ENCODE data around the gene GLRA1. TPM values are rescaled to one million over a fixed set of nuclear protein-coding genes. Genes with fewer than 3 reads are reported as not detected.

Gene GLRA1
- total RNA-seq, 1 donor from 2014 or later, result not detected

DNA sequence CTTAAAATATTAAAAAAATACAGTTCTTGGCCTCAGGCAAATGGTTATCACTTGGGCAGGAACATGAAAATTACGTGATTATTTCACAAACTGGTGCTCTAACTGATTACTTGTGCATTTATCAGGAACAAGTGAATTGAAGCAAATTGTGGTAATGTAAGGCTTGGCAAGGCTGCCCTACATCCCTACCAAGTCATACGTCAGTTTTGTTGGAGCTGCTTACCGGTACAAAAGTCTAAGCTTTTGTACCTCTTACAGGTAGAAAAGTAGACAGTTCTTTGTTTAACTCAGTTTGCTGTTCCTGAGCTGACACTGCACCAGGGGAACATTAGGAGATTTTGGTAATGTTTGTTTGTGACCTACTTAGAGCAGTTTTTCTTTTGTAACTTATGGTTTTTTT lies 150.7 kb downstream of the GLRA1 start:
- Mint-ChIP-seq H3K4me3 (ENCODE audit: unreplicated experiment) (peak overlapping the region; percentile 87), H3K9me3 (ENCODE audit: low read depth) (no peaks in the 10 kb centered on the region), H3K27me3 (ENCODE audit: low read depth) (no peaks in the 10 kb centered on the region), H3K36me3 (ENCODE audit: low read depth) (peaks cover 1% of the 10 kb centered on the region), H3K27ac (ENCODE audit: unreplicated experiment) (peak overlapping the region; percentile 35), H3K4me1 (ENCODE audit: low read depth) (peaks cover 53% of the 10 kb centered on the region)
- no peak for DNase-seq (ENCODE audit: low spot score)
- TF ChIP-seq, protein P1, sequence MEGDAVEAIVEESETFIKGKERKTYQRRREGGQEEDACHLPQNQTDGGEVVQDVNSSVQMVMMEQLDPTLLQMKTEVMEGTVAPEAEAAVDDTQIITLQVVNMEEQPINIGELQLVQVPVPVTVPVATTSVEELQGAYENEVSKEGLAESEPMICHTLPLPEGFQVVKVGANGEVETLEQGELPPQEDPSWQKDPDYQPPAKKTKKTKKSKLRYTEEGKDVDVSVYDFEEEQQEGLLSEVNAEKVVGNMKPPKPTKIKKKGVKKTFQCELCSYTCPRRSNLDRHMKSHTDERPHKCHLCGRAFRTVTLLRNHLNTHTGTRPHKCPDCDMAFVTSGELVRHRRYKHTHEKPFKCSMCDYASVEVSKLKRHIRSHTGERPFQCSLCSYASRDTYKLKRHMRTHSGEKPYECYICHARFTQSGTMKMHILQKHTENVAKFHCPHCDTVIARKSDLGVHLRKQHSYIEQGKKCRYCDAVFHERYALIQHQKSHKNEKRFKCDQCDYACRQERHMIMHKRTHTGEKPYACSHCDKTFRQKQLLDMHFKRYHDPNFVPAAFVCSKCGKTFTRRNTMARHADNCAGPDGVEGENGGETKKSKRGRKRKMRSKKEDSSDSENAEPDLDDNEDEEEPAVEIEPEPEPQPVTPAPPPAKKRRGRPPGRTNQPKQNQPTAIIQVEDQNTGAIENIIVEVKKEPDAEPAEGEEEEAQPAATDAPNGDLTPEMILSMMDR (IDR thresholded peaks at IDR 0.05), result no peak

DNA sequence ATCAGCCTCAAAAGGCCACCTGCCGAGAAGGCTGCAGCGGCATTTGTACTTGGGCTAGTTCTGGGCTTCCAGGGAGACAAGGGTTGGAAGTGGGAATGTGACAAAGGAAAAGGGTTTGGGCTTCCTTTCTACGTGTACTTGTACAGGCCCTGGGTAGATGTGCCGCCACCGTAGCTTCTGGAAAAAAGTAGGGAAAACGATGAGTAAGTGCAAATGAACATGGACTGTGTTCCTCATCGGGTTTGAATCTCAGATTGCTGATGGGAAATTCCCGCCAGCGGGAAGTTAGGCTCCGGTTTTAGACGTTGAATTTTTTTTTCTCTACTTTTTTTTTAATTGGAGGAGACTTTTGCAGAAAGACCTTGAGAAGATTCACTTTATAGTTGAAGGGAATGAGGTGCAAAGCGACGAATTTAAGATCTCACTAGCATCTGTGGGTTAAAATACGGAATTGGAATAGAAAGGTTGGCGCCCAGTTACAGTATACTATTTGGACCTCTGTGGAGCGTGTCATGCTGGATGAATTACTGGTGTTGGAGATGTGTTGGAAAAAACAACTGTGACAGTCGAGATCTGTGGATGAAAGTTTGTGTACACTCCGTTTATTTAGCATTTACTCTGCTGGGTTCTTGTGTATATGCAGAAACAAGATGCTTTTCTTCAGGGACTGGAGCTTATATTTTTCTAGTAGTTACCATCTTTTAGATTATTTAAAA lies 151.6 kb downstream of the GLRA1 start:
- no peak for DNase-seq (ENCODE audit: low spot score)
- Mint-ChIP-seq H3K9me3 (ENCODE audit: low read depth) (no peaks in the 10 kb centered on the region), H3K27me3 (ENCODE audit: low read depth) (no peaks in the 10 kb centered on the region), H3K4me3 (ENCODE audit: unreplicated experiment) (peak overlapping the region; percentile 87), H3K4me1 (ENCODE audit: low read depth) (peaks cover 51% of the 10 kb centered on the region), H3K27ac (ENCODE audit: unreplicated experiment) (peak overlapping the region; percentile 89), H3K36me3 (ENCODE audit: low read depth) (peaks cover 1% of the 10 kb centered on the region)
- TF ChIP-seq, protein P1 (IDR thresholded peaks at IDR 0.05), result no peak

Other genes with a start within 250 kb of the GLRA1 start
- 19,093 to 24,474 TPM (median 24,306 TPM) in 3 replicates for gene SPARC, start 237.9 kb downstream of the GLRA1 start, total RNA-seq
- 104 to 129 TPM (median 128 TPM) in 3 replicates for gene ATOX1, start 166.2 kb downstream of the GLRA1 start, total RNA-seq
- gene G3BP1, start 152.9 kb downstream of the GLRA1 start, total RNA-seq, result 174 to 202 TPM (median 181 TPM) in 3 replicates